ENCODE data around the gene TRIM41. TPM values are rescaled to one million over a fixed set of nuclear protein-coding genes. Genes with fewer than 3 reads are reported as not detected.

The TRIM41 gene
- total and polyA plus RNA-seq, 9 of the 15 experiments (the other 6 are each of a cell fraction or from before 2014, with no cell fraction given), result 1.8 to 47.6 (median 20.9) TPM

DNA sequence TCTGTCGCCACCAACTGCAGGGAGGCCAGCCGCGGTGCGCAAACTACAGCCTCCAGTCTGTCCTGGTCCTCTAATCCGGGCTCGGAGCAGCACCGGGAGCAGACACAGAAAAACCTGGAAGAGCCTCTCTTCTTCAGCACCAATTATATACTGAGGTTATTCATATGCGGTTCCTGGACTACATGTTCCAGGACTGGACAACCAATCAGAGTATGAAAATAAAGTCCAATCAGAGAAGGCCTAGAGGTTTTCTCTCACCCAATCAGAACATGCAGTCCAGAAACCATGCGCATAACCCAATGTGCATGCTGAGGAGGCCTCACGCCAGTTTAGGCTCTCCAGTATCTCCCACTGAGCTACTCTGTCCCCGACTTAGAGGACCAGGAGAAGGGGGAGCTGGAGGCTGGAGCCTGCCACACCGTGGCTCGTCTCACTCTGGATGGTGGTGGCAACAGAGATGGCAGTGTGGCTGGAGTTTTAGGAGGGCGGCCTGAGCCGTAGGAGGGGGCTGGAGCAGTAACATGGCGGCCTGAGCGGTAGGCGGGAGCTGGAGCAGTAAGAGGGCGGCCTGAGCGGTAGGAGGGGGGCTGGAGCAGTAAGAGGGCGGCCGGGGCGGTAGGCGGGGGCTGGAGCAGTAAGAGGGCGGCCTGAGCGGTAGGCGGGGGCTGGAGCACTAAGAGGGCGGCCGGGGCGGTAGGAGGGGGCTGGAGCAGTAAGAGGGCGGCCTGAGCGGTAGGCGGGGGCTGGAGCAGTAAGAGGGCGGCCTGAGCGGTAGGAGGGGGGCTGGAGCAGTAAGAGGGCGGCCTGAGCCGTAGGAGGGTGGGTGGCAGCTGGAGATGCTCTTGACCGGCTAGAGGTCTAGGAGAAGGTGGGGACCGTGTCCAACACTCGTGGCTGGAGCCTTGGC lies 58.2 kb downstream of the TRIM41 start (continued):
- TF ChIP-seq, protein P1, sequence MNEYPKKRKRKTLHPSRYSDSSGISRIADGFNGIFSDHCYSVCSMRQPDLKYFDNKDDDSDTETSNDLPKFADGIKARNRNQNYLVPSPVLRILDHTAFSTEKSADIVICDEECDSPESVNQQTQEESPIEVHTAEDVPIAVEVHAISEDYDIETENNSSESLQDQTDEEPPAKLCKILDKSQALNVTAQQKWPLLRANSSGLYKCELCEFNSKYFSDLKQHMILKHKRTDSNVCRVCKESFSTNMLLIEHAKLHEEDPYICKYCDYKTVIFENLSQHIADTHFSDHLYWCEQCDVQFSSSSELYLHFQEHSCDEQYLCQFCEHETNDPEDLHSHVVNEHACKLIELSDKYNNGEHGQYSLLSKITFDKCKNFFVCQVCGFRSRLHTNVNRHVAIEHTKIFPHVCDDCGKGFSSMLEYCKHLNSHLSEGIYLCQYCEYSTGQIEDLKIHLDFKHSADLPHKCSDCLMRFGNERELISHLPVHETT (CRISPR knock-in tag; conservative IDR thresholded peaks at IDR 0.05 in 1 of 2, IDR thresholded peaks at IDR 0.05 in 1 of 2), result 0 out of 4 replicates have a peak, but pooled peaks of 1 of the 2 experiments have one; percentile 57
- no peak for TF ChIP-seq NFE2 (IDR thresholded peaks at IDR 0.05; ENCODE audit: low read depth)
- TF ChIP-seq SRSF3 (IDR thresholded peaks at IDR 0.05; ENCODE audit: insufficient read depth, low read length), result no peak
- TF ChIP-seq, protein P2, sequence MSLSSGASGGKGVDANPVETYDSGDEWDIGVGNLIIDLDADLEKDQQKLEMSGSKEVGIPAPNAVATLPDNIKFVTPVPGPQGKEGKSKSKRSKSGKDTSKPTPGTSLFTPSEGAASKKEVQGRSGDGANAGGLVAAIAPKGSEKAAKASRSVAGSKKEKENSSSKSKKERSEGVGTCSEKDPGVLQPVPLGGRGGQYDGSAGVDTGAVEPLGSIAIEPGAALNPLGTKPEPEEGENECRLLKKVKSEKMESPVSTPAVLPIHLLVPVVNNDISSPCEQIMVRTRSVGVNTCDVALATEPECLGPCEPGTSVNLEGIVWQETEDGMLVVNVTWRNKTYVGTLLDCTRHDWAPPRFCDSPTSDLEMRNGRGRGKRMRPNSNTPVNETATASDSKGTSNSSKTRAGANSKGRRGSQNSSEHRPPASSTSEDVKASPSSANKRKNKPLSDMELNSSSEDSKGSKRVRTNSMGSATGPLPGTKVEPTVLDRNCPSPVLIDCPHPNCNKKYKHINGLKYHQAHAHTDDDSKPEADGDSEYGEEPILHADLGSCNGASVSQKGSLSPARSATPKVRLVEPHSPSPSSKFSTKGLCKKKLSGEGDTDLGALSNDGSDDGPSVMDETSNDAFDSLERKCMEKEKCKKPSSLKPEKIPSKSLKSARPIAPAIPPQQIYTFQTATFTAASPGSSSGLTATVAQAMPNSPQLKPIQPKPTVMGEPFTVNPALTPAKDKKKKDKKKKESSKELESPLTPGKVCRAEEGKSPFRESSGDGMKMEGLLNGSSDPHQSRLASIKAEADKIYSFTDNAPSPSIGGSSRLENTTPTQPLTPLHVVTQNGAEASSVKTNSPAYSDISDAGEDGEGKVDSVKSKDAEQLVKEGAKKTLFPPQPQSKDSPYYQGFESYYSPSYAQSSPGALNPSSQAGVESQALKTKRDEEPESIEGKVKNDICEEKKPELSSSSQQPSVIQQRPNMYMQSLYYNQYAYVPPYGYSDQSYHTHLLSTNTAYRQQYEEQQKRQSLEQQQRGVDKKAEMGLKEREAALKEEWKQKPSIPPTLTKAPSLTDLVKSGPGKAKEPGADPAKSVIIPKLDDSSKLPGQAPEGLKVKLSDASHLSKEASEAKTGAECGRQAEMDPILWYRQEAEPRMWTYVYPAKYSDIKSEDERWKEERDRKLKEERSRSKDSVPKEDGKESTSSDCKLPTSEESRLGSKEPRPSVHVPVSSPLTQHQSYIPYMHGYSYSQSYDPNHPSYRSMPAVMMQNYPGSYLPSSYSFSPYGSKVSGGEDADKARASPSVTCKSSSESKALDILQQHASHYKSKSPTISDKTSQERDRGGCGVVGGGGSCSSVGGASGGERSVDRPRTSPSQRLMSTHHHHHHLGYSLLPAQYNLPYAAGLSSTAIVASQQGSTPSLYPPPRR (CRISPR knock-in tag; IDR thresholded peaks at IDR 0.05; ENCODE audit: borderline replicate concordance), result 0 out of 2 replicates have a peak, but pooled peaks have one; percentile 51
- no peak for TF ChIP-seq TEAD2 (tag; IDR thresholded peaks at IDR 0.05)
- no peak for TF ChIP-seq MEF2D (tag; conservative IDR thresholded peaks at IDR 0.05; ENCODE audit: low read depth)
- 0 out of 2 replicates have a peak, but pooled peaks have one; percentile 69 for TF ChIP-seq ZNF57 (CRISPR knock-in tag; IDR thresholded peaks at IDR 0.05)
- TF ChIP-seq, protein P3, sequence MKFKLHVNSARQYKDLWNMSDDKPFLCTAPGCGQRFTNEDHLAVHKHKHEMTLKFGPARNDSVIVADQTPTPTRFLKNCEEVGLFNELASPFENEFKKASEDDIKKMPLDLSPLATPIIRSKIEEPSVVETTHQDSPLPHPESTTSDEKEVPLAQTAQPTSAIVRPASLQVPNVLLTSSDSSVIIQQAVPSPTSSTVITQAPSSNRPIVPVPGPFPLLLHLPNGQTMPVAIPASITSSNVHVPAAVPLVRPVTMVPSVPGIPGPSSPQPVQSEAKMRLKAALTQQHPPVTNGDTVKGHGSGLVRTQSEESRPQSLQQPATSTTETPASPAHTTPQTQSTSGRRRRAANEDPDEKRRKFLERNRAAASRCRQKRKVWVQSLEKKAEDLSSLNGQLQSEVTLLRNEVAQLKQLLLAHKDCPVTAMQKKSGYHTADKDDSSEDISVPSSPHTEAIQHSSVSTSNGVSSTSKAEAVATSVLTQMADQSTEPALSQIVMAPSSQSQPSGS (CRISPR knock-in tag; IDR thresholded peaks at IDR 0.05), result no peak
- no peak for TF ChIP-seq CSDE1 (IDR thresholded peaks at IDR 0.05)
- TF ChIP-seq, protein P4, sequence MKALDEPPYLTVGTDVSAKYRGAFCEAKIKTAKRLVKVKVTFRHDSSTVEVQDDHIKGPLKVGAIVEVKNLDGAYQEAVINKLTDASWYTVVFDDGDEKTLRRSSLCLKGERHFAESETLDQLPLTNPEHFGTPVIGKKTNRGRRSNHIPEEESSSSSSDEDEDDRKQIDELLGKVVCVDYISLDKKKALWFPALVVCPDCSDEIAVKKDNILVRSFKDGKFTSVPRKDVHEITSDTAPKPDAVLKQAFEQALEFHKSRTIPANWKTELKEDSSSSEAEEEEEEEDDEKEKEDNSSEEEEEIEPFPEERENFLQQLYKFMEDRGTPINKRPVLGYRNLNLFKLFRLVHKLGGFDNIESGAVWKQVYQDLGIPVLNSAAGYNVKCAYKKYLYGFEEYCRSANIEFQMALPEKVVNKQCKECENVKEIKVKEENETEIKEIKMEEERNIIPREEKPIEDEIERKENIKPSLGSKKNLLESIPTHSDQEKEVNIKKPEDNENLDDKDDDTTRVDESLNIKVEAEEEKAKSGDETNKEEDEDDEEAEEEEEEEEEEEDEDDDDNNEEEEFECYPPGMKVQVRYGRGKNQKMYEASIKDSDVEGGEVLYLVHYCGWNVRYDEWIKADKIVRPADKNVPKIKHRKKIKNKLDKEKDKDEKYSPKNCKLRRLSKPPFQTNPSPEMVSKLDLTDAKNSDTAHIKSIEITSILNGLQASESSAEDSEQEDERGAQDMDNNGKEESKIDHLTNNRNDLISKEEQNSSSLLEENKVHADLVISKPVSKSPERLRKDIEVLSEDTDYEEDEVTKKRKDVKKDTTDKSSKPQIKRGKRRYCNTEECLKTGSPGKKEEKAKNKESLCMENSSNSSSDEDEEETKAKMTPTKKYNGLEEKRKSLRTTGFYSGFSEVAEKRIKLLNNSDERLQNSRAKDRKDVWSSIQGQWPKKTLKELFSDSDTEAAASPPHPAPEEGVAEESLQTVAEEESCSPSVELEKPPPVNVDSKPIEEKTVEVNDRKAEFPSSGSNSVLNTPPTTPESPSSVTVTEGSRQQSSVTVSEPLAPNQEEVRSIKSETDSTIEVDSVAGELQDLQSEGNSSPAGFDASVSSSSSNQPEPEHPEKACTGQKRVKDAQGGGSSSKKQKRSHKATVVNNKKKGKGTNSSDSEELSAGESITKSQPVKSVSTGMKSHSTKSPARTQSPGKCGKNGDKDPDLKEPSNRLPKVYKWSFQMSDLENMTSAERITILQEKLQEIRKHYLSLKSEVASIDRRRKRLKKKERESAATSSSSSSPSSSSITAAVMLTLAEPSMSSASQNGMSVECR (CRISPR knock-in tag; IDR thresholded peaks at IDR 0.05), result peak; percentile 82
- TF ChIP-seq PYGO2 (tag; IDR thresholded peaks at IDR 0.05), result no peak
- TF ChIP-seq, protein P5, sequence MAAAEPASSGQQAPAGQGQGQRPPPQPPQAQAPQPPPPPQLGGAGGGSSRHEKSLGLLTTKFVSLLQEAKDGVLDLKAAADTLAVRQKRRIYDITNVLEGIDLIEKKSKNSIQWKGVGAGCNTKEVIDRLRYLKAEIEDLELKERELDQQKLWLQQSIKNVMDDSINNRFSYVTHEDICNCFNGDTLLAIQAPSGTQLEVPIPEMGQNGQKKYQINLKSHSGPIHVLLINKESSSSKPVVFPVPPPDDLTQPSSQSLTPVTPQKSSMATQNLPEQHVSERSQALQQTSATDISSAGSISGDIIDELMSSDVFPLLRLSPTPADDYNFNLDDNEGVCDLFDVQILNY (CRISPR knock-in tag; IDR thresholded peaks at IDR 0.05), result 0 out of 2 replicates have a peak, but pooled peaks have one; percentile 47

Measured in K562 (cell line).